GM12872 (cell line): ENCODE measurements around the gene BLVRB.
A peak's percentile ranks its signal among the peaks of the same experiment; 100 is the strongest.

Experiments used
- TF ChIP-seq, protein P1 (sequence below): IDR thresholded peaks from 3 replicates; pipeline ENCODE4 v1.5.1; 2011; ENCODE audit warnings: low read depth, mild to moderate bottlenecking, low read length, moderate library complexity; ENCODE audit not compliant: insufficient read depth

Gene BLVRB

DNA sequence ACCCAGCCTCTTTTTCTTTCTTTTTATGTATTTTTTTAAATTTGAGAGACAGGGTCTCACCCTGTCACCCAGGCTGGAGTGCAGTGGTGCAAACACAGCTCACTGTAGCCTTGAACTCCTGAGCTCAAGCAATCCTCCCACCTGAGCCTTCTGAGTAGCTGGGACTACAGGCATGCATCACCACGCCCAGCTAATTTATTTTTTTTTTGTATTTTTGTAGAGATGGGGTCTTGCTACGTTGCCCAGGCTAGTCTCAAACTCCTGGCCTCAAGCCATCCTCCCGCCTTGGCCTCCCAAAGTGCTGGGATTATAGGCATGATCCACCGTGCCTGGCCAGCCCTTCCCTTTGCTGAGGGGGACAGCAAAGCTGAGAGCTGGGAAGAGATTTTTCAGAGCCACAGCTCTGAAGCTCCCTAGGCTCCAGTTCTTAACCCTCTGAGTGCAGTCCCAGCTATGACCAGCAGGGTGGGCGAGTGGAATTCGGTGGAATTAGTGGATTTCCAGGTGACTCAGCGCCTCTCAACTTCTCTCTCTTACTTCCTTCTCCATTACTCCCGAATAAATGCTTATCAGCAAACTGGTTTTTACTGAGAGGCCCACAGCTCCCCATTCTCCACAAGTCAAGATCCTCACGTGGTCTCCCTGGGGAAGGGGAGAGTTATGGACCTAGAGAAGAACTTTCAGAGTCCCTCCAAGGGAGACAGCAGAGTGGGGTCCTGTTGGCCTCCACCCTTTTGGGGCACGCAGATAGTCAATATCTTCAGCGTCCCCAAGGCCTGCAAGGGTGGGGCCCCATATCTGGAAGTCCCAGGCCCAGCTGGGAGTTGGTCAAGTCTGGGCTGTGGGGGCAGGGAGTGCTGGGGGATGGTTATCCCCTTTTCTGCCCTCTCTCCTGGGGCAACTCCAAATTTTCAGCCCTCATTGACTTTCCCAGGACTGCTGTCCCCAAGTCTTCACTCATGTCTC lies 1.2 kb downstream of the BLVRB start:
- TF ChIP-seq, protein P1, sequence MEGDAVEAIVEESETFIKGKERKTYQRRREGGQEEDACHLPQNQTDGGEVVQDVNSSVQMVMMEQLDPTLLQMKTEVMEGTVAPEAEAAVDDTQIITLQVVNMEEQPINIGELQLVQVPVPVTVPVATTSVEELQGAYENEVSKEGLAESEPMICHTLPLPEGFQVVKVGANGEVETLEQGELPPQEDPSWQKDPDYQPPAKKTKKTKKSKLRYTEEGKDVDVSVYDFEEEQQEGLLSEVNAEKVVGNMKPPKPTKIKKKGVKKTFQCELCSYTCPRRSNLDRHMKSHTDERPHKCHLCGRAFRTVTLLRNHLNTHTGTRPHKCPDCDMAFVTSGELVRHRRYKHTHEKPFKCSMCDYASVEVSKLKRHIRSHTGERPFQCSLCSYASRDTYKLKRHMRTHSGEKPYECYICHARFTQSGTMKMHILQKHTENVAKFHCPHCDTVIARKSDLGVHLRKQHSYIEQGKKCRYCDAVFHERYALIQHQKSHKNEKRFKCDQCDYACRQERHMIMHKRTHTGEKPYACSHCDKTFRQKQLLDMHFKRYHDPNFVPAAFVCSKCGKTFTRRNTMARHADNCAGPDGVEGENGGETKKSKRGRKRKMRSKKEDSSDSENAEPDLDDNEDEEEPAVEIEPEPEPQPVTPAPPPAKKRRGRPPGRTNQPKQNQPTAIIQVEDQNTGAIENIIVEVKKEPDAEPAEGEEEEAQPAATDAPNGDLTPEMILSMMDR, result peak; percentile 89

DNA sequence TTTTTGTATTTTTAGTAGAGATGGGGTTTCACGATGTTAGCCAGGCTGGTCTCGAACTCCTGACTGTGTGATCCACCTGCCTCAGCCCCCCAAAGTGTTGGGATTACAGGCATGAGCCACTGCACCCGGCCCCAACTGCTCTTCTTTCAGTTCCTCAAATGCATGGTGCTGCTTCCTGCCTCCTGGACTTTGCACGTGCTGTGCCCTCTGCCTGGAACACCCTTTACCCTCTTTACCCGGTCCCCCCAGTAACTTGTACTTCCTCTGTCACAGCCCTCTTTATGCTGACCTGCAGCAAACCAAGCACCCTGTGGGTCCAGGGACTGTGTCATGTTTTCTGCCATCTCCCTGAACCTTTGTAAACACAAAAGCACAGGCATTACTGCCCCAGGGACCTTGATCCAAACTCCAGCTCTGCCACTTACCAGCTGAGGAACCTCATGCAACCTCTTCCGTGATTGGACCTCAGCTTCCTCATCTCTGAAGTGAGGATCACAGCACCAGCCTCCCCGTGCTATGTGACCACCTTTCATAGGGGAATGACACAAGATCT lies 3.8 kb downstream of the BLVRB start:
- TF ChIP-seq, protein P1, result no peak

DNA sequence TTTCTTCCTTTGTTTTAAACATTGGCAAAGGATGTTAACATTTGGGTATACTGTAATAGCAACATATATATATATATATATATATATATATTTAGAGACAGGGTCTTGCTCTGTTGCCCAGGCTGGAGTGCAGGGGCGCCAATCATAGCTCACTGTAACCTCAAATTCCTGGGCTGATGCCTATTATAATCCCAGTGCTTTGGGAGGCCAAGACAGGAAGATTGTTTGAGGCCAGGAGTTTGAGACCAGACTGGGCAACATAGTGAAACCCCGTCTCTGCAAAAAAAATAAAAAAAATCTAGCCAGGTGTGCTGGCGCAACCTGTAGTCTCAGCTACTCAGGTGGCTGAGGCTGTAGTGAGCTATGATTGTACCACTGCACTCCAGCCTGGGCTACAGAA lies 5.4 kb downstream of the BLVRB start:
- TF ChIP-seq, protein P1, result no peak

DNA sequence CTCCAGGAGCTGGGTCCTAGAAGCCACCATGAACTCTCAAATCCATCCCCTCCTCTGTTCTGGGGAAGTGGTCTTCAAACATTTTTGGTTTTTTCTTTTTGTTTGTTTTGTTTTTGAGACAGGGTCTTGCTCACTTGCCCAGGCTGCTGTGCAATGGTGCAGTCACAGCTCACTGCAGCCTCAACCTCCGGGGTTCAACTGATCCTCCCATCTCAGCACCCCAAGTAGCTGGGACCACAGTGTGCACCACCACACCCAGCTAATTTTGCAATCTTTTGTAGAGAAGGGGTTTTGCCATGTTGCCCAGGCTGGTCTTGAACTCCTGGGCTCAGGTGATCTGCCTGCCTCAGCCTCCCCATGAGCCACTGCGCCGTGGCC lies 7.0 kb downstream of the BLVRB start:
- TF ChIP-seq, protein P1, result no peak

DNA sequence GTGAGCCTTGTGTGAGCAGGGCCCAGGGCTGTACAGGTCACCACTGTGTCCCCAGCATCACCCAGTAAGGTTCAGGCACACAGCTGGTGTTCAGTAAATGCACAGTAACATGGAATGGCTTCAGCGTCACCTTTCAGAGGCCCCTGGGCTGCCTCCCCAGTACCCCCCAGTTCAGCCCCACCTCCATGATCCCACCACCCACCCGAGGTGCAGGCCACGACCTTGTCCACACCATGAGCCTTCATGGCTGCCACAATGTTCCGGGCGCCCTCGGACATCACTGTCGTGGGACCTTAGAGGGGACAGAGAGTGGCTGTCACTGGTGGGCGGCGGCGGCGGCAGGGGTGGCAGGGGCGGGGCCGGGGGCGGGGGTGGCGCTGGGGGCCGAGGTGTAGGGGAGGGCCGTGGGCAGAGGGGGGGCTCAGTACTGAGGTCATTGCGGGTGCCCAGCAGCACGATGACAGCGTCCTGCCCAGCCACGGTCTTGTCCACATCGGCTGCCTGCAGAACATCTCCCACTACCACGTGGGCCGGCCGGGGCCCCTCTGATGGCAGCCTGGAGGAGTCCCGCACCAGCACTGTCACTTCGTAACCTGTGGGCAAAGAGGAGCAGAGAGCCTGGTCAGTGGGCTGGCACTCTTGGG lies 7.5 kb downstream of the BLVRB start:
- TF ChIP-seq, protein P1, result no peak

DNA sequence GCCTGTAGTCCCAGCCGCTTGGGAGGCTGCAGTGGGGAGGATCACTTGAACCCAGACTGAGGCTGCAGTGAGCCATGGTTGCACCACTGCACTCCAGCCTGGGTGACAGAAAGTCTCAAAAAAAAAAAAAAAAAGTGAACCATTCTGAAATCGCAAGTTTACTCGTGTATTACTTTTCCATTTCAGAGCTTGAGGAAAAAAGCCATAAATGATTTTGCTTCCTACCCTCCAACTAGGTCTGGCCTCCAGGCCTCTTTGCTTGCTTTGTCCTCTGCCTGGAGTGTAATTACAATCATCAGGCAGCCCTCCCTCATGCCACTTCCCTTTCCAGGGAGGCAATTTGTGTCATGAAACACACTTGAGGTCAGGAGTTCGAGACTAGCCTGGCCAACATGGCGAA lies 8.5 kb downstream of the BLVRB start:
- TF ChIP-seq, protein P1, result no peak

DNA sequence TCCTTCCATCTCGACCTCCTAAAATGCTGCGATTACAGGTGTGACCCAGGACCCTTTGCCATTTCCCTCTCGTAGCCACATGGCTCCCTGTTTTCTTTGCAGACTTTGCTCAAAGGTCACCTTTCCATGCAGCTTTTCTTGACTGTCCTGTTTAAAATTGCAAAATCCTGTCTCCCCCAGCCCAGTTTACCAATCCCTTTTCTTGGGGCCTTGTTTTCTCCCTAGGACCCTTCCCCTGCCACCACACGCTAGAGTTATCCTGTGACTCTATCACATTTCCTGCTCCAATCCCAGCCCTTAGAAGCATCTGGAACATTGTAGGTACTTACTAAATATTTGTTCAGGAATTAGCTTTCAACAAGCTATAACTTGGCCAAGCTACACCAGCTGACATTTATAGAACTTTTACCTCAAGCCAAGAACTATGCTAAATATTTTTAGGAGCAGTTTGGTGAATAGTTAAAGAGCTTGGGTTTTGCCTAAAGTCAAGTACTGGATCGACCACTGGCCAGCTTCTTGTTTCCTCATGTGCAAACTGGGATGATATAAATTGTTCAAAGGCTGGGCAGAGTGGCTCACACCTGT lies 12.3 kb downstream of the BLVRB start:
- TF ChIP-seq, protein P1, result no peak
